Keratinocyte (primary cell): ENCODE results near the gene SLC9A3. TPM values are rescaled to one million over a fixed set of nuclear protein-coding genes. Genes with fewer than 3 reads are reported as not detected.

Experiments used
- DNase-seq: peaks from one replicate; pipeline ENCODE4 v3.0.0-alpha.2; 2011; ENCODE audit warnings: low read depth, missing footprints, low spot score
- FAIRE-seq: peaks from 2 replicates; lab custom pipeline; 2011; peaks lifted over from hg19 to GRCh38; lab: Jason Lieb, UNC
- H2AFZ ChIP-seq: 2 replicates; pipeline ENCODE4 v1.6.0; 2012; ENCODE audit warnings: low read length, control low read depth, inconsistent platforms; ENCODE audit not compliant: control insufficient read depth
- H3K27ac ChIP-seq: 2 replicates; pipeline ENCODE4 v1.5.1; 2011; ENCODE audit warnings: low read length; ENCODE audit not compliant: control insufficient read depth, insufficient read depth
- H3K27me3 ChIP-seq: 3 replicates; pipeline ENCODE4 v1.6.0; 2011; ENCODE audit warnings: low read length; ENCODE audit not compliant: control insufficient read depth, insufficient read depth; ENCODE audit errors: extremely low read depth
- H3K36me3 ChIP-seq, 2 experiments: 2 replicates in 1 of 2; 3 replicates in 1 of 2; pipeline ENCODE4 v1.5.1; 2011; ENCODE audit warnings: low read length in 2 of 2, mild to moderate bottlenecking in 1 of 2; ENCODE audit not compliant: control insufficient read depth in 2 of 2, insufficient read depth in 2 of 2; ENCODE audit errors: extremely low read depth in 1 of 2
- H3K4me1 ChIP-seq: 3 replicates; pipeline ENCODE4 v1.5.1; 2011; ENCODE audit warnings: low read length; ENCODE audit not compliant: control insufficient read depth, insufficient read depth; ENCODE audit errors: extremely low read depth
- H3K4me2 ChIP-seq: 3 replicates; pipeline ENCODE4 v1.6.0; 2011; ENCODE audit warnings: low read depth, low read length; ENCODE audit not compliant: control insufficient read depth, insufficient read depth; ENCODE audit errors: extremely low read depth
- H3K4me3 ChIP-seq, 3 experiments: fragments of 200-600 bp in 1 of 3; sonication (generic) in 1 of 3; 2 replicates in 2 of 3; 3 replicates in 1 of 3; pipeline ENCODE4 v1.5.1; 2011 to 2016; ENCODE audit warnings: low read length in 3 of 3, mild to moderate bottlenecking in 3 of 3, control low read depth in 2 of 3, inconsistent platforms in 1 of 3, low read depth in 1 of 3, mixed read lengths in 1 of 3, mixed run types in 1 of 3, moderate library complexity in 1 of 3; ENCODE audit not compliant: control insufficient read depth in 2 of 3, insufficient read depth in 2 of 3; ENCODE audit errors: extremely low read depth in 1 of 3
- H3K79me2 ChIP-seq: 2 replicates; pipeline ENCODE4 v1.6.0; 2012; ENCODE audit warnings: low read length; ENCODE audit not compliant: control insufficient read depth, insufficient read depth
- H3K9ac ChIP-seq: 3 replicates; pipeline ENCODE4 v1.6.0; 2011; ENCODE audit warnings: low read length; ENCODE audit not compliant: control insufficient read depth, insufficient read depth; ENCODE audit errors: extremely low read depth
- H3K9me1 ChIP-seq: 3 replicates; pipeline ENCODE4 v1.6.0; 2011; ENCODE audit warnings: low read length; ENCODE audit not compliant: control insufficient read depth, insufficient read depth; ENCODE audit errors: extremely low read depth
- H3K9me3 ChIP-seq: 2 replicates; pipeline ENCODE4 v1.5.1; 2012; ENCODE audit warnings: low read depth, low read length; ENCODE audit not compliant: control insufficient read depth
- H4K20me1 ChIP-seq: 3 replicates; pipeline ENCODE4 v1.6.0; 2011; ENCODE audit warnings: low read length; ENCODE audit not compliant: control insufficient read depth, insufficient read depth; ENCODE audit errors: extremely low read depth
- CTCF ChIP-seq, 3 experiments: IDR thresholded peaks in 1 of 3; conservative IDR thresholded peaks in 1 of 3; optimal IDR thresholded peaks in 1 of 3; 2 replicates in 2 of 3; 3 replicates in 1 of 3; pipeline versions ENCODE3 to v1.5.1; 2011; ENCODE audit warnings: low read length in 3 of 3, mild to moderate bottlenecking in 3 of 3, moderate library complexity in 2 of 3, control low read depth in 1 of 3, inconsistent platforms in 1 of 3; ENCODE audit not compliant: insufficient read depth in 2 of 3; ENCODE audit errors: extremely low read depth in 1 of 3
- EZH2 ChIP-seq: IDR thresholded peaks from one replicate; pipeline ENCODE4 v1.6.1; 2012; ENCODE audit warnings: inconsistent platforms, mild to moderate bottlenecking, low read length, moderate library complexity
- dilution Hi-C: fragments of 300-500 bp; cut with MboI; formaldehyde crosslinking; loops from one replicate; pipeline ENCODE4 v1.7.0; 2020; ENCODE audit warnings: low sequenced_read_pairs; ENCODE audit not compliant: extremely low pct_ligation_motif_present
- polyA plus RNA-seq, 5 experiments: library from polyadenylated mRNA; depleted of rRNA in 3 of 5; stranded (reverse) in 3 of 5; stranded (forward) in 1 of 5; unstranded in 1 of 5; fragments of >200 nt; gene quantifications; 1 replicate in 1 of 5; 2 replicates in 3 of 5; 3 replicates in 1 of 5; pipeline versions ENCODE4 v1.2.1 to v1.2.3, GENCODE V29; 2011 to 2012; ENCODE audit warnings: missing spikeins in 2 of 5, low read depth in 1 of 5, low replicate concordance in 1 of 5

The SLC9A3 gene
- polyA plus RNA-seq, 1 donor (not counting 4 experiments of a cell fraction or from before 2014, with no cell fraction given), result 0.55 TPM

- H3K27me3 ChIP-seq, result no peaks in the 10 kb centered on the region
- H3K9ac ChIP-seq, result no peak overlapping the region
- H3K4me1 ChIP-seq, result peaks cover 3% of the 10 kb centered on the region
- H3K79me2 ChIP-seq, result no peaks in the 10 kb centered on the region
- H3K36me3 ChIP-seq, result no peaks in the 10 kb centered on the region
- dilution Hi-C loops, result no loop called here
- H2AFZ ChIP-seq, result no peak overlapping the region
- H3K9me3 ChIP-seq, result no peaks in the 10 kb centered on the region
- H3K27ac ChIP-seq, result no peak overlapping the region
- H4K20me1 ChIP-seq, result no peaks in the 10 kb centered on the region
- H3K4me3 ChIP-seq, result no peak overlapping the region
- FAIRE-seq (no peak), DNase-seq (no peak)
- TF ChIP-seq CTCF (optimal IDR thresholded peaks at IDR 0.05 in 1 of 3, IDR thresholded peaks at IDR 0.05 in 1 of 3, conservative IDR thresholded peaks at IDR 0.05 in 1 of 3; ENCODE audit: extremely low read depth in 1 of 3, insufficient read depth in 2 of 3, low read length in 3 of 3) (no peak), EZH2 (no peak)
- no peaks in the 10 kb centered on the region for H3K9me1 ChIP-seq
- H3K4me2 ChIP-seq, result no peak overlapping the region
Measured at GRCh38 chr5:421901-422300, 102.3 kb downstream of the SLC9A3 start.

DNA sequence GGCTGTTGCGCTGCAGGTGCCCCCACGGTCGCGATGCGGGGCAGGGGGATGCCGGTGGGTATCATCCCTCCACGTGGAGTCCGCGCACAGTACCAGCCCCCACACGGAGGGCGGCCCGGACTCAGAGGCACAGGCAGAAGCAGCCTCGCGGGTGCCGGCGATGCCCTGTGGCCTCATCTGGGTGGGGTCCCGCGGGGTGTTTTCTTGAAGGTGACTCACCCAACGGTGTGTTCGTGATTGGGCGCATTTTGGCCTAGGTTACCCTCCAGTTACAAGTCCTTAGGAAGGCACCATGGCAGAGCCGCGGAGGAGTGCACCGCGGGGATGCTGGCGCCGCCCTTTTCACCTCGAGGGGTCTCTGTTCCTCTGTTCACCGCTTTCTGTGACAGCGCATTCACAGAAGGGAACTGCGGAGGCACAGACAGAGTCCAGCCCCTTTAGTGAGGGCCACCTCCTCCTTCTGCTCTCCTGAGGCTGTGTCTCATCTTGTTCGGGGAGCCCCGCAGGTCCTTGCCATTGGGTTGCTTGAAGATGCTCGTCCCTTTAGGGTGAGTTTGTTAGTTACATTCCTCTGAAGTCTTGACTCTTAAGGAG, 102.9 kb downstream of the SLC9A3 start:
- Histone ChIP-seq H3K9ac (no peak overlapping the region), H3K4me3 (no peak overlapping the region), H3K4me2 (no peak overlapping the region), H3K9me3 (no peaks in the 10 kb centered on the region), H3K27ac (no peak overlapping the region), H2AFZ (no peak overlapping the region), H3K9me1 (no peaks in the 10 kb centered on the region), H3K4me1 (peaks cover 3% of the 10 kb centered on the region), H3K27me3 (no peaks in the 10 kb centered on the region), H3K36me3 (no peaks in the 10 kb centered on the region), H3K79me2 (no peaks in the 10 kb centered on the region), H4K20me1 (no peaks in the 10 kb centered on the region)
- FAIRE-seq (no peak), DNase-seq (no peak)
- no peak for TF ChIP-seq CTCF (optimal IDR thresholded peaks at IDR 0.05 in 1 of 3, IDR thresholded peaks at IDR 0.05 in 1 of 3, conservative IDR thresholded peaks at IDR 0.05 in 1 of 3; ENCODE audit: extremely low read depth in 1 of 3, insufficient read depth in 2 of 3, low read length in 3 of 3)
- TF ChIP-seq EZH2, result no peak
- dilution Hi-C loops, result no loop called here
